Astrocyte (in vitro differentiated cells and primary cell): ENCODE results near the gene FMN2.

ENCODE experiments used
- CTCF ChIP-seq: IDR thresholded peaks from 2 replicates; pipeline ENCODE4 v1.5.1; 2011; ENCODE audit warnings: low read depth, mild to moderate bottlenecking, inconsistent platforms, low read length, moderate library complexity; ENCODE audit not compliant: insufficient read depth
- EZH2 ChIP-seq: IDR thresholded peaks from 2 replicates; pipeline ENCODE4 v1.6.1; 2012; ENCODE audit warnings: mild to moderate bottlenecking, low read length, inconsistent platforms; ENCODE audit not compliant: insufficient read depth

DNA sequence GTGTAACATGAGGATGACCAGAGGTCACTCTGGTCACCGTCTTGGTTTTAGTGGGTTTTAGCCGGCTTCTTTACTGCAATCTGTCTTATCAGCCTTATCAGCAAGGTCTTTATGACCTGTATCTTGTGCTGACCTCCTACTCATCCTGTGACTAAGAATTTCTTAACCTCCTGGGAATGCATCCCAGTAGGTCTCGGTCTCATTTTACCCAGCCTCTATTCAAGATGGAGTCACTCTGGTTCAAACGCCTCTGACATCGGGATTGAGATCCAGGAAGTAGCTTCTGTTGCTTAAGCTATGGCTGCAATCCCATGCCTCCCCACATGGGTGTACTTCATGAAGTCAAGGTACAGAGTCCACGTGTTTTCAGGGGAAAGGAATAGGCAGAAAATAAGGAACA is 19.9 kb downstream of the FMN2 start:
- no peak for TF ChIP-seq CTCF
- no peak for TF ChIP-seq EZH2
